ENCODE measurements around the gene S100PBP. TPM values are rescaled to one million over a fixed set of nuclear protein-coding genes. Genes with fewer than 3 reads are reported as not detected.

The S100PBP gene
- 83.0 and 83.4 TPM in 2 replicates for total RNA-seq (2014; rRNA removed; shearing (Covaris generic))

- Histone ChIP-seq H3K36me3 (replicated peaks; ENCODE audit: control insufficient read depth, insufficient read depth, low read length) (no peaks in the 10 kb centered on the region), H3K4me3 (ENCODE audit: insufficient read depth, low read depth, low read length) (peak within 1 kb of the TSS; percentile 99), H3K27me3 (ENCODE audit: control insufficient read depth, insufficient read depth, low read length) (no peaks in the 10 kb centered on the region)
- DNase-seq: peak; percentile 99
Observed at GRCh38 chr1:32817159-32817814, at the start of gene S100PBP, which contains the start of gene YARS1. S100PBP (plus strand) TSS chr1:32817653; CDS start chr1:32826100, 8,447 bp downstream. YARS1 (minus strand) TSS chr1:32817358; CDS start chr1:32817244, 114 bp downstream.

GRCh38 chr1:32768110-32768850, 49.2 kb upstream of the S100PBP start:
- no peak for DNase-seq
- H3K4me3 ChIP-seq (ENCODE audit: insufficient read depth, low read depth, low read length): no peak overlapping the region
- H3K27me3 ChIP-seq (ENCODE audit: control insufficient read depth, insufficient read depth, low read length): no peaks in the 10 kb centered on the region
- H3K36me3 ChIP-seq (replicated peaks; ENCODE audit: control insufficient read depth, insufficient read depth, low read length): peaks cover 10% of the 10 kb centered on the region

- Histone ChIP-seq H3K36me3 (replicated peaks; ENCODE audit: control insufficient read depth, insufficient read depth, low read length) (peaks cover 12% of the 10 kb centered on the region), H3K27me3 (ENCODE audit: control insufficient read depth, insufficient read depth, low read length) (no peaks in the 10 kb centered on the region), H3K4me3 (ENCODE audit: insufficient read depth, low read depth, low read length) (no peak overlapping the region)
- peak; percentile 28 for DNase-seq
Observed at GRCh38 chr1:32769524-32770220, 47.8 kb upstream of the S100PBP start.

GRCh38 chr1:32770221-32770731, 47.2 kb upstream of the S100PBP start:
- peak; percentile 72 for DNase-seq
- peaks cover 13% of the 10 kb centered on the region for H3K36me3 ChIP-seq (replicated peaks; ENCODE audit: control insufficient read depth, insufficient read depth, low read length)
- H3K4me3 ChIP-seq (ENCODE audit: insufficient read depth, low read depth, low read length): no peak overlapping the region
- H3K27me3 ChIP-seq (ENCODE audit: control insufficient read depth, insufficient read depth, low read length): no peaks in the 10 kb centered on the region

- Histone ChIP-seq H3K4me3 (ENCODE audit: insufficient read depth, low read depth, low read length) (no peak overlapping the region), H3K27me3 (ENCODE audit: control insufficient read depth, insufficient read depth, low read length) (no peaks in the 10 kb centered on the region), H3K36me3 (replicated peaks; ENCODE audit: control insufficient read depth, insufficient read depth, low read length) (peaks cover 18% of the 10 kb centered on the region)
- peak; percentile 74 for DNase-seq
Observed at GRCh38 chr1:32770741-32771548, 46.5 kb upstream of the S100PBP start.

GRCh38 chr1:32771561-32772280, 45.7 kb upstream of the S100PBP start:
- peak; percentile 71 for DNase-seq
- Histone ChIP-seq H3K4me3 (ENCODE audit: insufficient read depth, low read depth, low read length) (no peak overlapping the region), H3K27me3 (ENCODE audit: control insufficient read depth, insufficient read depth, low read length) (no peaks in the 10 kb centered on the region), H3K36me3 (replicated peaks; ENCODE audit: control insufficient read depth, insufficient read depth, low read length) (peaks cover 19% of the 10 kb centered on the region)

- Histone ChIP-seq H3K27me3 (ENCODE audit: control insufficient read depth, insufficient read depth, low read length) (no peaks in the 10 kb centered on the region), H3K36me3 (replicated peaks; ENCODE audit: control insufficient read depth, insufficient read depth, low read length) (peaks cover 19% of the 10 kb centered on the region), H3K4me3 (ENCODE audit: insufficient read depth, low read depth, low read length) (no peak overlapping the region)
- no peak for DNase-seq
Observed at GRCh38 chr1:32772281-32773017, 45.0 kb upstream of the S100PBP start.

GRCh38 chr1:32773018-32773763, 44.3 kb upstream of the S100PBP start:
- peak; percentile 93 for DNase-seq
- Histone ChIP-seq H3K27me3 (ENCODE audit: control insufficient read depth, insufficient read depth, low read length) (no peaks in the 10 kb centered on the region), H3K4me3 (ENCODE audit: insufficient read depth, low read depth, low read length) (no peak overlapping the region), H3K36me3 (replicated peaks; ENCODE audit: control insufficient read depth, insufficient read depth, low read length) (peaks cover 18% of the 10 kb centered on the region)

GRCh38 chr1:32773764-32774463, 43.5 kb upstream of the S100PBP start:
- Histone ChIP-seq H3K27me3 (ENCODE audit: control insufficient read depth, insufficient read depth, low read length) (no peaks in the 10 kb centered on the region), H3K36me3 (replicated peaks; ENCODE audit: control insufficient read depth, insufficient read depth, low read length) (peaks cover 14% of the 10 kb centered on the region), H3K4me3 (ENCODE audit: insufficient read depth, low read depth, low read length) (no peak overlapping the region)
- DNase-seq: peak; percentile 37

- H3K36me3 ChIP-seq (replicated peaks; ENCODE audit: control insufficient read depth, insufficient read depth, low read length): peaks cover 19% of the 10 kb centered on the region
- no peak for DNase-seq
- H3K27me3 ChIP-seq (ENCODE audit: control insufficient read depth, insufficient read depth, low read length): no peaks in the 10 kb centered on the region
- no peak overlapping the region for H3K4me3 ChIP-seq (ENCODE audit: insufficient read depth, low read depth, low read length)
Observed at GRCh38 chr1:32774464-32774808, 43.0 kb upstream of the S100PBP start.

- no peak for DNase-seq
- Histone ChIP-seq H3K4me3 (ENCODE audit: insufficient read depth, low read depth, low read length) (no peak overlapping the region), H3K27me3 (ENCODE audit: control insufficient read depth, insufficient read depth, low read length) (no peaks in the 10 kb centered on the region), H3K36me3 (replicated peaks; ENCODE audit: control insufficient read depth, insufficient read depth, low read length) (peaks cover 25% of the 10 kb centered on the region)
Observed at GRCh38 chr1:32774950-32775634, 42.4 kb upstream of the S100PBP start.

All from H7 (cell line).